B cell (primary cell): ENCODE results near the gene RSBN1.

ENCODE experiments used
- CTCF ChIP-seq: fragments of 200-600 bp; IDR thresholded peaks from one replicate; pipeline ENCODE4 v1.8.0; 2022; ENCODE audit warnings: antibody characterized with exemption, mild to moderate bottlenecking
- EZH2 ChIP-seq: IDR thresholded peaks from 2 replicates; pipeline ENCODE4 v1.6.1; 2012; ENCODE audit warnings: borderline replicate concordance, low read depth, mild to moderate bottlenecking, moderate library complexity, low read length; ENCODE audit not compliant: insufficient read depth, poor library complexity, severe bottlenecking

GRCh38 chr1:113836534-113836933, 24.3 kb upstream of the RSBN1 start:
- TF ChIP-seq CTCF (no peak), EZH2 (no peak)
